ENCODE results near the gene PLCB3.

Gene PLCB3

GRCh38 chr11:64227405-64227956 lies 23.8 kb upstream of the PLCB3 start:
- Histone ChIP-seq H3K9ac (ENCODE audit: low read length) (peak overlapping the region; percentile 99; the same call in 1 of the 2 replicates), H3K36me3 (ENCODE audit: insufficient read depth, low read length) (peaks cover 20% of the 10 kb centered on the region; the same call in 1 of the 2 replicates), H3K4me2 (ENCODE audit: low read length) (peak overlapping the region; percentile 94), H3K4me1 (ENCODE audit: insufficient read depth, low read length, severe bottlenecking) (peaks cover 58% of the 10 kb centered on the region), H3K4me3 (ENCODE audit: low read depth, low read length, poor library complexity, severe bottlenecking) (peak overlapping the region; percentile 90), H3K9me3 (ENCODE audit: low read length) (no peaks in the 10 kb centered on the region), H4K20me1 (ENCODE audit: insufficient read depth, low read length) (no peaks in the 10 kb centered on the region), H3K79me2 (ENCODE audit: insufficient read depth, low read length) (no peaks in the 10 kb centered on the region), H3F3A (ENCODE audit: insufficient read depth, low read length) (no peaks in the 10 kb centered on the region), H3K9me2 (ENCODE audit: low read depth, low read length) (no peaks in the 10 kb centered on the region), H3K27me3 (ENCODE audit: insufficient read depth, low read length) (no peaks in the 10 kb centered on the region), H2AFZ (ENCODE audit: low read length) (no peak overlapping the region), H3K27ac (ENCODE audit: low read depth, low read length, poor library complexity, severe bottlenecking) (peak overlapping the region; percentile 74)
- TF ChIP-seq CTCF (IDR thresholded peaks at IDR 0.05; ENCODE audit: low read length) = no peak
- TF ChIP-seq EZH2 (IDR thresholded peaks at IDR 0.05; ENCODE audit: borderline replicate concordance, low read length) = no peak

GRCh38 chr11:64229090-64229743 lies 22.1 kb upstream of the PLCB3 start:
- no peaks in the 10 kb centered on the region for H3K9me3 ChIP-seq (ENCODE audit: low read length)
- peak overlapping the region; percentile 68 for H3K4me3 ChIP-seq (ENCODE audit: low read depth, low read length, poor library complexity, severe bottlenecking)
- peaks cover 65% of the 10 kb centered on the region for H3K4me1 ChIP-seq (ENCODE audit: insufficient read depth, low read length, severe bottlenecking)
- peak overlapping the region; percentile 71; the same call in 1 of the 2 replicates for H3K9ac ChIP-seq (ENCODE audit: low read length)
- H3F3A ChIP-seq (ENCODE audit: insufficient read depth, low read length) = no peaks in the 10 kb centered on the region
- H3K79me2 ChIP-seq (ENCODE audit: insufficient read depth, low read length) = no peaks in the 10 kb centered on the region
- TF ChIP-seq EZH2 (IDR thresholded peaks at IDR 0.05; ENCODE audit: borderline replicate concordance, low read length) = no peak
- no peak for TF ChIP-seq CTCF (IDR thresholded peaks at IDR 0.05; ENCODE audit: low read length)
- no peaks in the 10 kb centered on the region for H3K9me2 ChIP-seq (ENCODE audit: low read depth, low read length)
- H3K36me3 ChIP-seq (ENCODE audit: insufficient read depth, low read length) = peaks cover 4% of the 10 kb centered on the region; the same call in 1 of the 2 replicates
- no peak overlapping the region for H2AFZ ChIP-seq (ENCODE audit: low read length)
- peak overlapping the region; percentile 79 for H3K27ac ChIP-seq (ENCODE audit: low read depth, low read length, poor library complexity, severe bottlenecking)
- no peaks in the 10 kb centered on the region for H3K27me3 ChIP-seq (ENCODE audit: insufficient read depth, low read length)
- H3K4me2 ChIP-seq (ENCODE audit: low read length) = peak overlapping the region; percentile 79
- H4K20me1 ChIP-seq (ENCODE audit: insufficient read depth, low read length) = no peaks in the 10 kb centered on the region

GRCh38 chr11:64229744-64230170 lies 21.6 kb upstream of the PLCB3 start:
- TF ChIP-seq CTCF (IDR thresholded peaks at IDR 0.05; ENCODE audit: low read length) (no peak), EZH2 (IDR thresholded peaks at IDR 0.05; ENCODE audit: borderline replicate concordance, low read length) (no peak)
- H3K4me1 ChIP-seq (ENCODE audit: insufficient read depth, low read length, severe bottlenecking) = peaks cover 59% of the 10 kb centered on the region
- H3K27me3 ChIP-seq (ENCODE audit: insufficient read depth, low read length) = no peaks in the 10 kb centered on the region
- no peaks in the 10 kb centered on the region for H3K9me3 ChIP-seq (ENCODE audit: low read length)
- H3K27ac ChIP-seq (ENCODE audit: low read depth, low read length, poor library complexity, severe bottlenecking) = peak overlapping the region; percentile 79
- H3K4me2 ChIP-seq (ENCODE audit: low read length) = peak overlapping the region; percentile 79
- H3K79me2 ChIP-seq (ENCODE audit: insufficient read depth, low read length) = no peaks in the 10 kb centered on the region
- no peaks in the 10 kb centered on the region for H3K9me2 ChIP-seq (ENCODE audit: low read depth, low read length)
- peak overlapping the region; percentile 68 for H3K4me3 ChIP-seq (ENCODE audit: low read depth, low read length, poor library complexity, severe bottlenecking)
- H3F3A ChIP-seq (ENCODE audit: insufficient read depth, low read length) = no peaks in the 10 kb centered on the region
- peak overlapping the region; percentile 71 for H3K9ac ChIP-seq (ENCODE audit: low read length)
- no peak overlapping the region for H2AFZ ChIP-seq (ENCODE audit: low read length)
- H3K36me3 ChIP-seq (ENCODE audit: insufficient read depth, low read length) = no peaks in the 10 kb centered on the region; the same call in 1 of the 2 replicates
- no peaks in the 10 kb centered on the region for H4K20me1 ChIP-seq (ENCODE audit: insufficient read depth, low read length)

All from OCI-LY1 (cell line).